Measurements from ENCODE around the gene HIVEP3. TPM values are rescaled to one million over a fixed set of nuclear protein-coding genes. Genes with fewer than 3 reads are reported as not detected.

HIVEP3 gene
- total and polyA plus RNA-seq, 8 donors: 1.8 to 65.3 (median 3.8) TPM

DNA sequence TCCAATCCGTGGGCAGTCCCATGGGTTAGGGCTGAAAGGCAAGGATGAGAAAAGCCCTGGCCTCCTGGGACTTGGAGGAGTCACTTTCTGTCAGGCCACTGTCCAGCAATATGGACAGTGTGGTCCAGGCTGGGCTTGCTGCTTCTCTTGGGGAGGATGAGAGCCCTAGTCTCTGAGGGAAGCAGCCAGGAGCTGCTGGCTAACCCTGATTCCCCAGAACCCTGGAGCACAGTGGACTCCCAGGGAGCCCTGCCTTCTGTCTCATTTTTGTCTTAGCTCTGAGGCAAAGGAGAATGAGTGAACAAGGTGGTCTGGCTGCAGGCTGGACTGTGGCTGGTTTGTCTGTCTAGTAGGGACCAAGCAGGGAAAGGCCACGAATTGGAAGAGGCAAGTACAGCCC, 410.4 kb downstream of the HIVEP3 start:
- Histone ChIP-seq H3K4me1 (peaks cover 0 to 4% (median 1%) of the 10 kb centered on the region in 4 donors), H3K36me3 (peaks cover 0 to 25% (median 7%) of the 10 kb centered on the region in 4 donors), H3K4me3 (no peak overlapping the region), H3K9me3 (no peaks in the 10 kb centered on the region), H3K27me3 (no peaks in the 10 kb centered on the region), H3K27ac (no peak overlapping the region)
- no peak for TF ChIP-seq EP300 (IDR thresholded peaks at IDR 0.05)
- no peak for DNase-seq
- 82 to 95% (median 88%) methylated on average over 1 to 2 of the region's 2 CpGs for WGBS, 5 donors
- intact Hi-C loops (cut with DNase I; ENCODE audit: low total_unique reads): no loop called here

GRCh38 chr1:41507836-41508235, 410.9 kb downstream of the HIVEP3 start:
- H3K4me3 ChIP-seq: no peak overlapping the region
- peaks cover 0 to 20% (median 7%) of the 10 kb centered on the region in 4 donors for H3K36me3 ChIP-seq
- 87 to 96% (median 90%) methylated on average over 6 of the region's 6 CpGs for WGBS, 5 donors
- intact Hi-C loops (cut with DNase I; ENCODE audit: low total_unique reads): no loop called here
- peaks cover 0 to 1% (median 0%) of the 10 kb centered on the region in 4 donors for H3K4me1 ChIP-seq
- no peak overlapping the region for H3K27ac ChIP-seq
- no peaks in the 10 kb centered on the region for H3K9me3 ChIP-seq
- DNase-seq: no peak
- TF ChIP-seq CTCF (IDR thresholded peaks at IDR 0.05) (no peak), POLR2AphosphoS5 (IDR thresholded peaks at IDR 0.05) (no peak), POLR2A (IDR thresholded peaks at IDR 0.05) (no peak), EP300 (IDR thresholded peaks at IDR 0.05) (no peak)
- no peaks in the 10 kb centered on the region for H3K27me3 ChIP-seq

GRCh38 chr1:41507110-41507720, 411.5 kb downstream of the HIVEP3 start:
- TF ChIP-seq POLR2AphosphoS5 (IDR thresholded peaks at IDR 0.05) (no peak), EP300 (IDR thresholded peaks at IDR 0.05) (no peak), POLR2A (IDR thresholded peaks at IDR 0.05) (no peak), CTCF (IDR thresholded peaks at IDR 0.05) (no peak)
- H3K4me1 ChIP-seq: peaks cover 0 to 7% (median 2%) of the 10 kb centered on the region in 4 donors
- H3K27me3 ChIP-seq: no peaks in the 10 kb centered on the region
- no peak for DNase-seq
- no peak overlapping the region for H3K4me3 ChIP-seq
- WGBS, 5 donors: 76 to 83% (median 81%) methylated on average over 8 to 13 of the region's 13 CpGs
- H3K36me3 ChIP-seq: peaks cover 0 to 16% (median 7%) of the 10 kb centered on the region in 4 donors
- intact Hi-C loops (cut with DNase I; ENCODE audit: low total_unique reads): no loop called here
- no peak overlapping the region for H3K27ac ChIP-seq
- H3K9me3 ChIP-seq: no peaks in the 10 kb centered on the region

GRCh38 chr1:41504114-41505035, 414.3 kb downstream of the HIVEP3 start:
- peak in 1 of 2 donors; percentile 68 for DNase-seq
- WGBS, 5 donors: 77 to 83% (median 82%) methylated on average over 15 of the region's 15 CpGs
- H3K27ac ChIP-seq: peak overlapping the region in 1 of 5 donors; percentile 30
- TF ChIP-seq POLR2AphosphoS5 (IDR thresholded peaks at IDR 0.05) (no peak), POLR2A (IDR thresholded peaks at IDR 0.05) (no peak), EP300 (IDR thresholded peaks at IDR 0.05) (no peak), CTCF (IDR thresholded peaks at IDR 0.05) (no peak)
- intact Hi-C loops (cut with DNase I; ENCODE audit: low total_unique reads): no loop called here
- no peaks in the 10 kb centered on the region for H3K9me3 ChIP-seq
- H3K4me1 ChIP-seq: peaks cover 21 to 33% (median 24%) of the 10 kb centered on the region in 4 donors
- H3K4me3 ChIP-seq: no peak overlapping the region
- no peaks in the 10 kb centered on the region for H3K27me3 ChIP-seq
- no peaks in the 10 kb centered on the region for H3K36me3 ChIP-seq
